Measurements from ENCODE around the gene LGI1.

Gene LGI1

GRCh38 chr10:93819520-93819919 is 61.8 kb downstream of the LGI1 start:
- H3K9me2 ChIP-seq (replicated peaks; ENCODE audit: control insufficient read depth, low read length) = no peaks in the 10 kb centered on the region
- H3K36me3 ChIP-seq (ENCODE audit: control insufficient read depth, low read length) = no peaks in the 10 kb centered on the region
- no peak overlapping the region for H3K4me3 ChIP-seq (ENCODE audit: low read length)
- H3K79me2 ChIP-seq (ENCODE audit: control insufficient read depth, low read length) = no peaks in the 10 kb centered on the region
- no peak overlapping the region for H3K27ac ChIP-seq (ENCODE audit: low read depth, low read length)
- H3F3A ChIP-seq (ENCODE audit: control insufficient read depth, insufficient read depth) = no peaks in the 10 kb centered on the region
- no peaks in the 10 kb centered on the region for H3K4me1 ChIP-seq (ENCODE audit: control insufficient read depth, low read length)
- no peak for TF ChIP-seq EZH2phosphoT487 (IDR thresholded peaks at IDR 0.05; ENCODE audit: borderline replicate concordance, low read length)
- TF ChIP-seq CTCF (IDR thresholded peaks at IDR 0.05; ENCODE audit: low read depth, low read length, poor library complexity, severe bottlenecking) = no peak
- H3K27me3 ChIP-seq (ENCODE audit: control insufficient read depth, low read length) = no peaks in the 10 kb centered on the region; the same call in 1 of the 2 replicates
- H3K4me2 ChIP-seq (ENCODE audit: low read length) = no peak overlapping the region
- no peaks in the 10 kb centered on the region for H4K20me1 ChIP-seq (ENCODE audit: control insufficient read depth, insufficient read depth, low read depth, low read length)
- peaks cover 9% of the 10 kb centered on the region for H3K9me3 ChIP-seq (ENCODE audit: control insufficient read depth, insufficient read depth, low read length)

- Histone ChIP-seq H3K9me2 (replicated peaks; ENCODE audit: control insufficient read depth, low read length) (no peaks in the 10 kb centered on the region), H3K4me1 (ENCODE audit: control insufficient read depth, low read length) (no peaks in the 10 kb centered on the region), H3F3A (ENCODE audit: control insufficient read depth, insufficient read depth) (no peaks in the 10 kb centered on the region), H3K4me2 (ENCODE audit: low read length) (no peak overlapping the region), H3K27me3 (ENCODE audit: control insufficient read depth, low read length) (no peaks in the 10 kb centered on the region; the same call in 1 of the 2 replicates), H3K36me3 (ENCODE audit: control insufficient read depth, low read length) (no peaks in the 10 kb centered on the region), H3K4me3 (ENCODE audit: low read length) (no peak overlapping the region), H3K9me3 (ENCODE audit: control insufficient read depth, insufficient read depth, low read length) (peaks cover 9% of the 10 kb centered on the region), H4K20me1 (ENCODE audit: control insufficient read depth, insufficient read depth, low read depth, low read length) (no peaks in the 10 kb centered on the region), H3K27ac (ENCODE audit: low read depth, low read length) (no peak overlapping the region), H3K79me2 (ENCODE audit: control insufficient read depth, low read length) (no peaks in the 10 kb centered on the region)
- no peak for TF ChIP-seq EZH2phosphoT487 (IDR thresholded peaks at IDR 0.05; ENCODE audit: borderline replicate concordance, low read length)
- no peak for TF ChIP-seq CTCF (IDR thresholded peaks at IDR 0.05; ENCODE audit: low read depth, low read length, poor library complexity, severe bottlenecking)
These were observed 62.7 kb downstream of the LGI1 start for GRCh38 chr10:93820434-93820833.

GRCh38 chr10:93821051-93821772 is 63.5 kb downstream of the LGI1 start:
- Histone ChIP-seq H3K4me3 (ENCODE audit: low read length) (no peak overlapping the region), H3K4me1 (ENCODE audit: control insufficient read depth, low read length) (no peaks in the 10 kb centered on the region), H3K9me3 (ENCODE audit: control insufficient read depth, insufficient read depth, low read length) (peaks cover 9% of the 10 kb centered on the region), H3F3A (ENCODE audit: control insufficient read depth, insufficient read depth) (no peaks in the 10 kb centered on the region), H3K9me2 (replicated peaks; ENCODE audit: control insufficient read depth, low read length) (no peaks in the 10 kb centered on the region), H3K36me3 (ENCODE audit: control insufficient read depth, low read length) (no peaks in the 10 kb centered on the region), H3K79me2 (ENCODE audit: control insufficient read depth, low read length) (no peaks in the 10 kb centered on the region), H3K4me2 (ENCODE audit: low read length) (no peak overlapping the region), H4K20me1 (ENCODE audit: control insufficient read depth, insufficient read depth, low read depth, low read length) (no peaks in the 10 kb centered on the region), H3K27me3 (ENCODE audit: control insufficient read depth, low read length) (peaks cover 3% of the 10 kb centered on the region; the same call in 1 of the 2 replicates), H3K27ac (ENCODE audit: low read depth, low read length) (no peak overlapping the region)
- no peak for TF ChIP-seq EZH2phosphoT487 (IDR thresholded peaks at IDR 0.05; ENCODE audit: borderline replicate concordance, low read length)
- peak; percentile 16 for TF ChIP-seq CTCF (IDR thresholded peaks at IDR 0.05; ENCODE audit: low read depth, low read length, poor library complexity, severe bottlenecking)

All from DOHH2 (cell line).